ENCODE data around the gene ERO1B. TPM values are rescaled to one million over a fixed set of nuclear protein-coding genes. Genes with fewer than 3 reads are reported as not detected.

ERO1B gene
- total RNA-seq, 4 donors from 2014 or later, result 29.8 to 60.1 (median 38.3) TPM

GRCh38 chr1:236242568-236242967, 39.2 kb downstream of the ERO1B start:
- intact Hi-C loops (cut with DNase I), result no loop called here

GRCh38 chr1:236240675-236241074, 41.1 kb downstream of the ERO1B start:
- no peaks in the 10 kb centered on the region for H3K36me3 ChIP-seq

More at GRCh38 chr1:236242568-236242967, 39.2 kb downstream of the ERO1B start:
- no peak for TF ChIP-seq POLR2A (IDR thresholded peaks at IDR 0.05)
- TF ChIP-seq, protein P1, sequence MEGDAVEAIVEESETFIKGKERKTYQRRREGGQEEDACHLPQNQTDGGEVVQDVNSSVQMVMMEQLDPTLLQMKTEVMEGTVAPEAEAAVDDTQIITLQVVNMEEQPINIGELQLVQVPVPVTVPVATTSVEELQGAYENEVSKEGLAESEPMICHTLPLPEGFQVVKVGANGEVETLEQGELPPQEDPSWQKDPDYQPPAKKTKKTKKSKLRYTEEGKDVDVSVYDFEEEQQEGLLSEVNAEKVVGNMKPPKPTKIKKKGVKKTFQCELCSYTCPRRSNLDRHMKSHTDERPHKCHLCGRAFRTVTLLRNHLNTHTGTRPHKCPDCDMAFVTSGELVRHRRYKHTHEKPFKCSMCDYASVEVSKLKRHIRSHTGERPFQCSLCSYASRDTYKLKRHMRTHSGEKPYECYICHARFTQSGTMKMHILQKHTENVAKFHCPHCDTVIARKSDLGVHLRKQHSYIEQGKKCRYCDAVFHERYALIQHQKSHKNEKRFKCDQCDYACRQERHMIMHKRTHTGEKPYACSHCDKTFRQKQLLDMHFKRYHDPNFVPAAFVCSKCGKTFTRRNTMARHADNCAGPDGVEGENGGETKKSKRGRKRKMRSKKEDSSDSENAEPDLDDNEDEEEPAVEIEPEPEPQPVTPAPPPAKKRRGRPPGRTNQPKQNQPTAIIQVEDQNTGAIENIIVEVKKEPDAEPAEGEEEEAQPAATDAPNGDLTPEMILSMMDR (IDR thresholded peaks at IDR 0.05), result no peak
- DNase-seq, result no peak
- Histone ChIP-seq H3K4me3 (replicated peaks in 1 of 3) (no peak overlapping the region), H3K4me1 (no peaks in the 10 kb centered on the region), H3K27me3 (no peaks in the 10 kb centered on the region), H3K9me3 (no peaks in the 10 kb centered on the region), H3K27ac (no peak overlapping the region), H3K36me3 (no peaks in the 10 kb centered on the region)
- WGBS, 2 donors, result 86 to 88% methylated on average over 2 of the region's 2 CpGs

GRCh38 chr1:236239092-236239585, 42.6 kb downstream of the ERO1B start:
- TF ChIP-seq POLR2A (IDR thresholded peaks at IDR 0.05), result no peak
- TF ChIP-seq, protein P1 (IDR thresholded peaks at IDR 0.05), result no peak
- H3K27me3 ChIP-seq, result no peaks in the 10 kb centered on the region
- intact Hi-C loops (cut with DNase I), result no loop called here
- H3K4me3 ChIP-seq (replicated peaks in 1 of 3), result no peak overlapping the region
- H3K36me3 ChIP-seq, result no peaks in the 10 kb centered on the region
- H3K27ac ChIP-seq, result no peak overlapping the region
- H3K9me3 ChIP-seq, result no peaks in the 10 kb centered on the region
- WGBS, 2 donors, result 89 to 100% methylated on average over 1 of the region's 1 CpG
- H3K4me1 ChIP-seq, result peaks cover 18 to 19% of the 10 kb centered on the region in 2 donors
- no peak for DNase-seq

More at GRCh38 chr1:236240675-236241074, 41.1 kb downstream of the ERO1B start:
- Histone ChIP-seq H3K4me1 (peaks cover 7% of the 10 kb centered on the region in 2 donors), H3K9me3 (no peaks in the 10 kb centered on the region), H3K4me3 (replicated peaks in 1 of 3) (no peak overlapping the region), H3K27me3 (no peaks in the 10 kb centered on the region), H3K27ac (no peak overlapping the region)
- no peak for DNase-seq
- no peak for TF ChIP-seq POLR2A (IDR thresholded peaks at IDR 0.05)
- TF ChIP-seq, protein P1 (IDR thresholded peaks at IDR 0.05), result no peak
- WGBS, 2 donors, result 98% methylated on average over 3 of the region's 3 CpGs
- intact Hi-C loops (cut with DNase I), result no loop called here

- H3K9me3 ChIP-seq, result no peaks in the 10 kb centered on the region
- 34 to 45% methylated on average over 3 of the region's 3 CpGs for WGBS, 2 donors
- H3K27me3 ChIP-seq, result no peaks in the 10 kb centered on the region
- TF ChIP-seq POLR2A (IDR thresholded peaks at IDR 0.05), result peak in 1 of 2 donors; percentile 12
- TF ChIP-seq, protein P1 (IDR thresholded peaks at IDR 0.05), result no peak
- H3K4me3 ChIP-seq (replicated peaks in 1 of 3), result no peak overlapping the region
- intact Hi-C loops (cut with DNase I), result no loop called here
- peak; percentile 62 to 68 for DNase-seq
- H3K27ac ChIP-seq, result peak overlapping the region; percentile 64 to 82 (median 82)
- H3K36me3 ChIP-seq, result no peaks in the 10 kb centered on the region
- H3K4me1 ChIP-seq, result peaks cover 22% of the 10 kb centered on the region in 2 donors
These were observed 46.6 kb downstream of the ERO1B start for GRCh38 chr1:236235116-236235515.

GRCh38 chr1:236228411-236228810, 53.3 kb downstream of the ERO1B start:
- no peak for TF ChIP-seq POLR2A (IDR thresholded peaks at IDR 0.05)
- TF ChIP-seq, protein P1 (IDR thresholded peaks at IDR 0.05), result no peak
- intact Hi-C loops (cut with DNase I), result no loop called here
- Histone ChIP-seq H3K4me1 (no peaks in the 10 kb centered on the region), H3K9me3 (no peaks in the 10 kb centered on the region), H3K27ac (no peak overlapping the region), H3K4me3 (replicated peaks in 1 of 3) (no peak overlapping the region), H3K27me3 (no peaks in the 10 kb centered on the region), H3K36me3 (peaks cover 0 to 16% of the 10 kb centered on the region in 2 donors)
- no peak for DNase-seq
- WGBS, 2 donors, result 92 to 94% methylated on average over 4 of the region's 4 CpGs

Data from thyroid gland (tissue), 4 donors.